ENCODE results near the gene PCCA. TPM values are rescaled to one million over a fixed set of nuclear protein-coding genes. Genes with fewer than 3 reads are reported as not detected.

The PCCA gene
- total RNA-seq, 1 experiment from 2014 or later, result 52.8 TPM

GRCh38 chr13:100339411-100339940, 250.6 kb downstream of the PCCA start:
- H3K27ac Mint-ChIP-seq, result no peak overlapping the region
- H3K4me1 Mint-ChIP-seq, result peaks cover 15% of the 10 kb centered on the region
- POLR2A ChIA-PET, result no interaction called here
- TF ChIP-seq JAZF1 (CRISPR knock-in tag; IDR thresholded peaks at IDR 0.05), result no peak
- TF ChIP-seq, protein P1, sequence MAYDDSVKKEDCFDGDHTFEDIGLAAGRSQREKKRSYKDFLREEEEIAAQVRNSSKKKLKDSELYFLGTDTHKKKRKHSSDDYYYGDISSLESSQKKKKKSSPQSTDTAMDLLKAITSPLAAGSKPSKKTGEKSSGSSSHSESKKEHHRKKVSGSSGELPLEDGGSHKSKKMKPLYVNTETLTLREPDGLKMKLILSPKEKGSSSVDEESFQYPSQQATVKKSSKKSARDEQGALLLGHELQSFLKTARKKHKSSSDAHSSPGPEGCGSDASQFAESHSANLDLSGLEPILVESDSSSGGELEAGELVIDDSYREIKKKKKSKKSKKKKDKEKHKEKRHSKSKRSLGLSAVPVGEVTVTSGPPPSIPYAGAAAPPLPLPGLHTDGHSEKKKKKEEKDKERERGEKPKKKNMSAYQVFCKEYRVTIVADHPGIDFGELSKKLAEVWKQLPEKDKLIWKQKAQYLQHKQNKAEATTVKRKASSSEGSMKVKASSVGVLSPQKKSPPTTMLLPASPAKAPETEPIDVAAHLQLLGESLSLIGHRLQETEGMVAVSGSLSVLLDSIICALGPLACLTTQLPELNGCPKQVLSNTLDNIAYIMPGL (CRISPR knock-in tag; IDR thresholded peaks at IDR 0.05), result no peak
- TF ChIP-seq ZNF425 (CRISPR knock-in tag; conservative IDR thresholded peaks at IDR 0.05), result no peak
- no peak for TF ChIP-seq CDX4 (CRISPR knock-in tag; IDR thresholded peaks at IDR 0.05; ENCODE audit: borderline replicate concordance)
- no peak for TF ChIP-seq ZNF263 (CRISPR knock-in tag; IDR thresholded peaks at IDR 0.05; ENCODE audit: low read depth)
- no peak for TF ChIP-seq KAT7 (CRISPR knock-in tag; IDR thresholded peaks at IDR 0.05; ENCODE audit: borderline replicate concordance)
- no peak for TF ChIP-seq ZNF138 (CRISPR knock-in tag; conservative IDR thresholded peaks at IDR 0.05)
- TF ChIP-seq ELF4 (CRISPR knock-in tag; IDR thresholded peaks at IDR 0.05; ENCODE audit: low read depth), result no peak
- no peak for TF ChIP-seq FOXJ3 (CRISPR knock-in tag; IDR thresholded peaks at IDR 0.05; ENCODE audit: borderline replicate concordance)
- TF ChIP-seq HMGA2 (CRISPR knock-in tag; IDR thresholded peaks at IDR 0.05), result no peak
- TF ChIP-seq ZBTB21 (CRISPR knock-in tag; IDR thresholded peaks at IDR 0.05; ENCODE audit: borderline replicate concordance), result no peak
- no peak for TF ChIP-seq TCF7 (CRISPR knock-in tag; IDR thresholded peaks at IDR 0.05; ENCODE audit: low read depth)
- TF ChIP-seq, protein P2, sequence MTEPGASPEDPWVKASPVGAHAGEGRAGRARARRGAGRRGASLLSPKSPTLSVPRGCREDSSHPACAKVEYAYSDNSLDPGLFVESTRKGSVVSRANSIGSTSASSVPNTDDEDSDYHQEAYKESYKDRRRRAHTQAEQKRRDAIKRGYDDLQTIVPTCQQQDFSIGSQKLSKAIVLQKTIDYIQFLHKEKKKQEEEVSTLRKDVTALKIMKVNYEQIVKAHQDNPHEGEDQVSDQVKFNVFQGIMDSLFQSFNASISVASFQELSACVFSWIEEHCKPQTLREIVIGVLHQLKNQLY (CRISPR knock-in tag; IDR thresholded peaks at IDR 0.05), result no peak
- TF ChIP-seq RORB (CRISPR knock-in tag; IDR thresholded peaks at IDR 0.05), result no peak
- TF ChIP-seq, protein P3, sequence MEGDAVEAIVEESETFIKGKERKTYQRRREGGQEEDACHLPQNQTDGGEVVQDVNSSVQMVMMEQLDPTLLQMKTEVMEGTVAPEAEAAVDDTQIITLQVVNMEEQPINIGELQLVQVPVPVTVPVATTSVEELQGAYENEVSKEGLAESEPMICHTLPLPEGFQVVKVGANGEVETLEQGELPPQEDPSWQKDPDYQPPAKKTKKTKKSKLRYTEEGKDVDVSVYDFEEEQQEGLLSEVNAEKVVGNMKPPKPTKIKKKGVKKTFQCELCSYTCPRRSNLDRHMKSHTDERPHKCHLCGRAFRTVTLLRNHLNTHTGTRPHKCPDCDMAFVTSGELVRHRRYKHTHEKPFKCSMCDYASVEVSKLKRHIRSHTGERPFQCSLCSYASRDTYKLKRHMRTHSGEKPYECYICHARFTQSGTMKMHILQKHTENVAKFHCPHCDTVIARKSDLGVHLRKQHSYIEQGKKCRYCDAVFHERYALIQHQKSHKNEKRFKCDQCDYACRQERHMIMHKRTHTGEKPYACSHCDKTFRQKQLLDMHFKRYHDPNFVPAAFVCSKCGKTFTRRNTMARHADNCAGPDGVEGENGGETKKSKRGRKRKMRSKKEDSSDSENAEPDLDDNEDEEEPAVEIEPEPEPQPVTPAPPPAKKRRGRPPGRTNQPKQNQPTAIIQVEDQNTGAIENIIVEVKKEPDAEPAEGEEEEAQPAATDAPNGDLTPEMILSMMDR (IDR thresholded peaks at IDR 0.05), result no peak
- TF ChIP-seq, protein P4, sequence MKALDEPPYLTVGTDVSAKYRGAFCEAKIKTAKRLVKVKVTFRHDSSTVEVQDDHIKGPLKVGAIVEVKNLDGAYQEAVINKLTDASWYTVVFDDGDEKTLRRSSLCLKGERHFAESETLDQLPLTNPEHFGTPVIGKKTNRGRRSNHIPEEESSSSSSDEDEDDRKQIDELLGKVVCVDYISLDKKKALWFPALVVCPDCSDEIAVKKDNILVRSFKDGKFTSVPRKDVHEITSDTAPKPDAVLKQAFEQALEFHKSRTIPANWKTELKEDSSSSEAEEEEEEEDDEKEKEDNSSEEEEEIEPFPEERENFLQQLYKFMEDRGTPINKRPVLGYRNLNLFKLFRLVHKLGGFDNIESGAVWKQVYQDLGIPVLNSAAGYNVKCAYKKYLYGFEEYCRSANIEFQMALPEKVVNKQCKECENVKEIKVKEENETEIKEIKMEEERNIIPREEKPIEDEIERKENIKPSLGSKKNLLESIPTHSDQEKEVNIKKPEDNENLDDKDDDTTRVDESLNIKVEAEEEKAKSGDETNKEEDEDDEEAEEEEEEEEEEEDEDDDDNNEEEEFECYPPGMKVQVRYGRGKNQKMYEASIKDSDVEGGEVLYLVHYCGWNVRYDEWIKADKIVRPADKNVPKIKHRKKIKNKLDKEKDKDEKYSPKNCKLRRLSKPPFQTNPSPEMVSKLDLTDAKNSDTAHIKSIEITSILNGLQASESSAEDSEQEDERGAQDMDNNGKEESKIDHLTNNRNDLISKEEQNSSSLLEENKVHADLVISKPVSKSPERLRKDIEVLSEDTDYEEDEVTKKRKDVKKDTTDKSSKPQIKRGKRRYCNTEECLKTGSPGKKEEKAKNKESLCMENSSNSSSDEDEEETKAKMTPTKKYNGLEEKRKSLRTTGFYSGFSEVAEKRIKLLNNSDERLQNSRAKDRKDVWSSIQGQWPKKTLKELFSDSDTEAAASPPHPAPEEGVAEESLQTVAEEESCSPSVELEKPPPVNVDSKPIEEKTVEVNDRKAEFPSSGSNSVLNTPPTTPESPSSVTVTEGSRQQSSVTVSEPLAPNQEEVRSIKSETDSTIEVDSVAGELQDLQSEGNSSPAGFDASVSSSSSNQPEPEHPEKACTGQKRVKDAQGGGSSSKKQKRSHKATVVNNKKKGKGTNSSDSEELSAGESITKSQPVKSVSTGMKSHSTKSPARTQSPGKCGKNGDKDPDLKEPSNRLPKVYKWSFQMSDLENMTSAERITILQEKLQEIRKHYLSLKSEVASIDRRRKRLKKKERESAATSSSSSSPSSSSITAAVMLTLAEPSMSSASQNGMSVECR (CRISPR knock-in tag; IDR thresholded peaks at IDR 0.05; ENCODE audit: borderline replicate concordance), result no peak
- TF ChIP-seq JUN (CRISPR knock-in tag; IDR thresholded peaks at IDR 0.05), result no peak
- no peak for TF ChIP-seq AFF4 (CRISPR knock-in tag; IDR thresholded peaks at IDR 0.05; ENCODE audit: borderline replicate concordance)
- no peak for TF ChIP-seq GTF2I (CRISPR knock-in tag; conservative IDR thresholded peaks at IDR 0.05)
- TF ChIP-seq CREM (CRISPR knock-in tag; IDR thresholded peaks at IDR 0.05), result no peak
- CTCF ChIA-PET, result no interaction called here
- no peaks in the 10 kb centered on the region for H3K27me3 Mint-ChIP-seq (ENCODE audit: low read depth)
- H3K36me3 Mint-ChIP-seq, result peaks cover 21% of the 10 kb centered on the region
- no peak for DNase-seq (ENCODE audit: low spot score)
- no peak overlapping the region for H3K4me3 Mint-ChIP-seq
- H3K9me3 Mint-ChIP-seq, result peaks cover 5% of the 10 kb centered on the region
- ATAC-seq, result no peak
